GM18499 (cell line): ENCODE results near the gene AUNIP.

Experiments used
- ATAC-seq: cut with Tn5 transposase; IDR thresholded peaks from one replicate; pipeline ENCODE4 v1.9.1; 2021; ENCODE audit warnings: moderate number of reproducible peaks; ENCODE audit not compliant: insufficient read depth, unreplicated experiment

AUNIP gene

DNA sequence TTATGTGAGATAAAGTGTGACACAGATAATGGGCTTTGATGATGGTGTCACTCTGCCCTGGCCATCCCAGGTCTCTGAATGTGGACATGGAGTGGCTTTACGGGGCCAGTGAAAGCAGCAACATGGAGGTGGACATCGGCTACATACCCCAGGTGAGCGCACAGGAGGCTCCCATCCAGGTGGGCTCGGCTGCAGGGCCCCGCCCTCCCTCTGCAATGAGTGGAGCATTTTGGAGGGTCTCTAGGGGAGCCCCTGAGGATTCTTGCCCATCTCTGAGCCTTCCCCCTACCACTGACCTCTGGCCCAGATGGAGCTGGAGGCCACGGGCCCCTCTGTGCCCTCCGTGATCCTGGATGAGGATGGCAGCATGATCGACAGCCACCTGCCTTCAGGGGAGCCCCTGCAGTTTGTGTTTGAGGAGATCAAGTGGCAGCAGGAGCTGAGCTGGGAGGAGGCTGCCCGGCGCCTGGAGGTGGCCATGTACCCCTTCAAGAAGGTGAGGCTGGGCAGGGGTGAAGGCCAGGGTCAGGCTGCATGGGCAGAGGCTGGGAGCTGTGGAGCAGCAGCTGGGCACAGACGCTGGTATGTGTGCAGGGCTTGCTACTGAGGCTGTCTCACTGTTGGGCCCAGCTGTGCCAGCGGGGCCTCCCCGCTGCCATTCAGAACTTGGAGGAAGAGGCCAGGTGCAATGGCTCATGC is 47.7 kb downstream of the AUNIP start:
- no peak for ATAC-seq

DNA sequence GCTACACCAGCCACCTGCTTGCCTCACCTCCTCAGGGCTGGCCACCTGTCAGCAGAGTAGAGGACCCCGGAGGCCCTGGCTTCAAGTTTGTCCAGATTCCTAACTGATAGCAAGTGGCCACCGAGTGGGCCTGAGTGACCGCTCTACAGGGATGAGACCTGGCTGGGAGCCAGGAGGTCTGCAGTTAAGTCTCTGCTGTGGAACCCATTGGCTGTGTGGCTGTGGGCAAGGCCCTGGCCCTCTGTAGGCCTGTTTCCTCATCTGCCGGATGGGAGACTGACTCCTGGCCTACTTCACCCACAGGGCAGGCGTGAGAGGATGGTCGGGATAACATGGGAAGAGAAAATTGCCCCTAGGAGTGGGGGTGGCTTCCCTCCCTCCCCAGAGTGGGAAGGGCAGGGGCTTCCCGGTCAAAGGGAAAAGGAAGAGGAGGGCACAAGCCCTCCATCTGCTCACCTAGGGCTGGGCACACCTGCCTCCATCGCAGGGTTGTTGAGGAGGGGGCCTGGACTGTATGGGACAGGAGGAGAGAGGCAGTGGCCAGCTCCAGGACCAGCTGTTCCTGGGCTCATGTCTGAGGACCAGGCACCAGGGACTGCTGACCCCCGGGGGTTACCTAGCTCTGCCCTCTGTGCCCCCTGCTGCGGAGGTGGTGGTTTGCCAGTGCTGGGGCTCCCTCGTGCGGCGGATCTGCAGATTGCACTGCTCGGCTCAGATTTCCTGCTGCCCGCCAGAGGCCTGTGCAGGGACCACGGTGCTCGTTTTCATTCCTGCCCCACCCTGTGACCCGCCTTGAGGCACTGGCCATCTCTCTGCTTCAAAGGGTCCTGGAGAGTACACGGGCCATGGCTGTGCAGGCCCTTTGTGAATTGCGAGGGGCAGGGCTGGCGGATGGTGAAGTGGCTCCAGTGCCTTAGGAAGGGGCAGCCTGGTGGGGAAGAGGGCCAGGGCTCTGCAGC is 48.6 kb downstream of the AUNIP start:
- no peak for ATAC-seq

DNA sequence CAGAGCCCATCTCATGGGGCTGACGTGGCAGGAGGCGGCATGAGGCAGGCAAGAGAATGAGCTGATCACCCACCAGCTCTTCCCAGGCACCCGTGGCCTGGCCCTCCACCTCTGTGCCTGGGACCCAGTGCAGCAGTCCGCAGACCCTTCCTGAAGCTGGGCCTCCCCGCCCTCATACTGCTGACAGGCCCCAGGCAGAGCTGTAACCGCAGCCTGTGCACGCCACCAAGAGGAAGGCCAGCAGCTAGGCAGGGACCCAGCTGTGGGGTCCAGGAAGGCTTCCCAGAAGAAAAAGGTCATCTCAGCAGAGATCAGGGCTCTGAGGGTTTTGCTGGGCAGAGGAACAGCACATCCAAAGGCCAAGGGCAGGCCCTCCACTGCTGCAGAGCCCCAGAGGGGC is 49.3 kb downstream of the AUNIP start:
- no peak for ATAC-seq

GRCh38 chr1:25809283-25809926 is 49.9 kb downstream of the AUNIP start:
- ATAC-seq = no peak

GRCh38 chr1:25808481-25809244 is 50.6 kb downstream of the AUNIP start:
- ATAC-seq = no peak

DNA sequence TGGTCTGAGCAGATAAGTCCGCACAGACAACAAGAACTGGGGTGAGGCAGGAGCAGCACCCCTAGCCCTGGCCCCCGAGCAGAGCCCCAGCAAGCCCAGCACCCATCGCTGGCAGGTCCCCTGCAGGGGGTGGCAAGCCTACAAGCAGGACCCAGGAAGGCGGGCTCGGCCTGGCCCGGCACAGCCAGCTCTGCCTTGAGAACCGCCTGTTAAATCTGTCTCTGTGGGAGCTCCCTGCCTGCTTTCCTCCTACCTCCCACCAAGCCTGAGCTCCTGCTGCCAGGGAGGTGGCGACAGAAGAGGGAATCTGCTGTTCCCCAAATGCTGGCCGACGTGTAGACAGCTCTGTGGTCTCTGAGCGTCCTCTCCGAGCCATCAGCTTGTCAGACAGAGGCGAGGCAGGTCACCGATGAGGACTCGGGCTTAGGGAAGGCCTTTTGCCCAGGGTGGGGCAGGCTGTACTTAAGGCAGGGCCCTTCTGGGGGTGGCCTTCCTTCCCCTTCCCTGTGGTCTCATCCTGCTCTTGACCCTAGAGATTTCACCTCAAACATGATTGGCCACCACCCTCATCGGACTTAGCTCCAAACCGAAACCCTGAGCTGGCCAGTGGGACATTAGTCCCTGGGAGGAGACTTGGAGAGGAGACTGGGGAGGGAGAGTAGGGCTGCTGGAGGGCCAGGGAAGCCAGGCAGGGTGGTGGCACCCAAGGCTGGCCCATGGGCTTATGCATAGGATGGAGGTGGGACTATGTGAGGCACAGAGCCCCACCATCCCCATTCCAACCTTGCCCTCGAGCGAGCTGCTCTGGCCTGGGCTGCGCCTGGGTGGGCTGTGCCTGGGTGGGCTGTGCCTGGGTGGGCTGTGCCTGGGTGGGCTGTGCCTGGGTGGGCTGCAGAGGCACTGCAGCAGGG is 51.5 kb downstream of the AUNIP start:
- no peak for ATAC-seq

- no peak for ATAC-seq
Measured at GRCh38 chr1:25806418-25806817, 52.8 kb downstream of the AUNIP start.

GRCh38 chr1:25805863-25806225 is 53.4 kb downstream of the AUNIP start:
- no peak for ATAC-seq

- no peak for ATAC-seq
Measured at GRCh38 chr1:25804964-25805862, 54.0 kb downstream of the AUNIP start.

- no peak for ATAC-seq
Measured at GRCh38 chr1:25804244-25804963, 54.9 kb downstream of the AUNIP start.

- no peak for ATAC-seq
Measured at GRCh38 chr1:25803368-25803767, 55.9 kb downstream of the AUNIP start.

DNA sequence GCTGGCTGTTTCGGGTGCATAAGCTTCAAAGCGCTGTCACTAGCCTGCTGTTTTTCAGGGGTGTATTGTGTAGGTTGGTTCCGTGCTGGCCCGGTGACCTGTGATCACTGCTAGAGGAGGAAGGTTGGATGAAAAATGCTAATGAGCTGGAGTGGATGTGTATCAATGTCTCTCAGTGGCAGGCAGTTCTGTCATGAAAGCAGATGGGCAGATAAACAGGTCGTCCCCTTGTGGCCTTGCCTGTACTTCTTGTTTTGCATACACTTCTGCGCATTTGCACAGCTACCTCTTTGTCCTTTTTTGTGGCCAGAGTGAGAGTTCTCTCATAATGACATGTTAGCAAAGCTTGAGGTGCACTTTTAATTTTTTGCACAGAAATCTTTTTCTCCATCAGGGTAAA is 56.3 kb downstream of the AUNIP start:
- ATAC-seq = no peak

DNA sequence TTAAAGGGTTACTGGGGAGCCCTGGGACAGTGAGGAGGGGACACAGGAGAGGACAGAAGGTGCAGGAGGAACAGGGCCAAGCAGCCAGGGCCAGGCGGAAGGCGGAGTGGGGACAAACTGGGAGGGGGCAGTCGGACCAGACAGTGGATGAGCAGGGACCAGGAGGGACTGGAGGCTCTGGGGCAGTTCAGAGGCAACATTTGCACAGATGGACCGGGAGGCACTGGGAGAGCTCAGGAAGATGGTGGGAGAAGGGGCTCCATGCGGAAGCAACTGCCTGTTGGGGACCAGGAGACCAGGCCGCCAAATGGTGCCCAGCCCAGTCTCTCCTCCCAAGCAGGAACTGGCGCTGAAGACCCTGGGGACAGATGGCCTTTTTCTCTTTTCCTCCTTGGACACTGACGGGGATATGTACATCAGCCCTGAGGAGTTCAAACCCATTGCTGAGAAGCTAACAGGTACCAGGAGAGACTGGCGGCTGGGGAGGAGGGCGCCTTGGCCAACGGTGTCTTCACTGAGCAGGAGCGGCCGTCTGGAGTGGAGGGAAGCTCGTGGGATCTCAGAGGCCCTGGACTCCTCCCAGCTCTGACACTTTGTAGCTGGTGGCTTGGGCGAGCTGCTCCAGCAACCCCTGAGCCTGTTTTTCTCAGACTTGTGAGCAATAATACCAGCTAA is 58.4 kb downstream of the AUNIP start:
- ATAC-seq = no peak

DNA sequence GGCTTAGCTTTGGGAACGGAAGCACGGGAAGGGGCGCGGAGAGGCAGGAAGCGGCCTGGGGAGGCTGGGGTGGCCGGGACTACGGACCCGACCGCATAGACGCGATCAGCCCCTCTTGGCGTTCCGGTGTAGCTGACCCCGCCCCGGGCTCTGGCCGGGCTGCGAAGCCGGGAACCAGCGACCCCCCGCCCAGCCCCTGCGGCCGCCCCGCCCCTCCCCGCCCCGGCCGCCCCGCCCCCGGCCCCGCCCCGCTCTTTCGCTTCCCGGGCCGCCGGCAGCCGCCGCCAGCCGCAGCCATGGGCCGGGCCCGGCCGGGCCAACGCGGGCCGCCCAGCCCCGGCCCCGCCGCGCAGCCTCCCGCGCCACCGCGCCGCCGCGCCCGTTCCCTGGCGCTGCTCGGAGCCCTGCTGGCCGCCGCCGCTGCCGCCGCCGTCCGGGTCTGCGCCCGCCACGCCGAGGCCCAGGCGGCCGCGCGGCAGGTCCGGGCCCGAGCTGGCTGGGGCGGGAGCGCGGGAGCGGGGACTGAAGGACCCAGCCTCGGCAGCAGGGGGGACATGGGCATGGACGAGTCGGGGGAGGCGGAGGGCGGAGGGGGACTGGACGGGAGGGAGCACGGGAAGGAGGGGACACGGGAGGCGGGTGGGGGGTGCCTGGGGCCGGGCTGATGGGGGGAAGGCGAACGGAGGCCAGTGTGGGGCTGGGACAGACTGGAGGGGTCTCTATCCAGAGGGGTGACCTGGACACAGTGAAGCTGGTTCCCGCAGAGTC is 59.1 kb downstream of the AUNIP start, which contains the start of gene SELENON:
TSS of gene SELENON (plus strand) at position 259 of the 768 bp plus-strand sequence. CDS start at position 297, 38 bp downstream.
- no peak for ATAC-seq

DNA sequence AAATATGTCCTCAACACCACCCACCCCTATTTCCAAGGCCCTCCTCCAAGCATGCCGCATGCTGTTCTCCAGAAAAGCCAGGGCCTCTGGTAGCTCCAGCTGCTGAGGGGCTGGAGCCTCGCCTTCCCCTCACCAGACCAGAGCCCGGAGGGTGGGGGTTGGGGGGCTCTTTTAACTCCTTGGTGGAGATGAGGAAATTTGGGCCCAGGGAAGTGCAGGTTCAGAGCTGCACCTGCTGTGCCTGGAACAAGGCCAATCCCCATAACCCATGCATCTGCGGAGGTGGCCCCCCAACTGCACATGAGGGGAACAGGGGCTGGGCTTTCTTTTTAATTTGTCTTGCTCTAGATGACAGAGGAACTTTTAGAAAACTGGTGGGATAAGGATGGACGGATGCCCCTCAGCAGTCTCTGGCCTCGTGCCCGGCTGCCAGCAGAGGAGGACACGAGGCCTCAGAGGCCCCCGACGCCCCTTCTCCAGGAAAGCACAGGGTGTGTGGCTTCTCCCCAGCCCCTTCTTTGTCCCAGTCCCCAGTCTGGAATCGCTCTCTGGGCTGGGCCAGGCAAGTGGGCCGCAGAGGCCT is 59.8 kb downstream of the AUNIP start:
- ATAC-seq = no peak
